SK-N-DZ (cell line): Measurements from ENCODE around the gene MAPK1.
"Not testable (repeated sequence)": the region's sequence is repeated elsewhere in the genome, so short reads cannot be mapped to it uniquely, and the experiment has no call there.

Experiments
- DNase-seq: peaks from one replicate; pipeline ENCODE4 v3.0.0-alpha.2; 2015; ENCODE audit warnings: low spot score

The MAPK1 gene

GRCh38 chr22:21882754-21883333 lies 15.4 kb upstream of the MAPK1 start:
- DNase-seq, result not testable (repeated sequence)

GRCh38 chr22:21881841-21882753 lies 14.7 kb upstream of the MAPK1 start:
- no peak for DNase-seq

GRCh38 chr22:21876486-21877176 lies 9.2 kb upstream of the MAPK1 start:
- DNase-seq, result no peak

- not testable (repeated sequence) for DNase-seq
Measured at GRCh38 chr22:21874953-21875352, 7.5 kb upstream of the MAPK1 start.

- no peak for DNase-seq
Measured at GRCh38 chr22:21873619-21874018, 6.2 kb upstream of the MAPK1 start.

GRCh38 chr22:21872741-21873140 lies 5.3 kb upstream of the MAPK1 start:
- not testable (repeated sequence) for DNase-seq

- no peak for DNase-seq
Measured at GRCh38 chr22:21868651-21869050, 1.2 kb upstream of the MAPK1 start.

GRCh38 chr22:21866833-21867527 lies 465 bp downstream of the MAPK1 start:
- DNase-seq, result no peak

GRCh38 chr22:21865041-21865440 lies 2.4 kb downstream of the MAPK1 start:
- DNase-seq, result no peak

- no peak for DNase-seq
Measured at GRCh38 chr22:21862386-21863245, 4.8 kb downstream of the MAPK1 start.

GRCh38 chr22:21861851-21862250 lies 5.6 kb downstream of the MAPK1 start:
- DNase-seq, result no peak

GRCh38 chr22:21861264-21861848 lies 6.1 kb downstream of the MAPK1 start:
- no peak for DNase-seq

GRCh38 chr22:21860491-21861039 lies 6.9 kb downstream of the MAPK1 start:
- no peak for DNase-seq

- no peak for DNase-seq
Measured at GRCh38 chr22:21858025-21858764, 9.2 kb downstream of the MAPK1 start.

- no peak for DNase-seq
Measured at GRCh38 chr22:21857481-21857914, 9.9 kb downstream of the MAPK1 start.

- DNase-seq, result no peak
Measured at GRCh38 chr22:21856868-21857267, 10.6 kb downstream of the MAPK1 start.

- DNase-seq, result no peak
Measured at GRCh38 chr22:21856197-21856596, 11.2 kb downstream of the MAPK1 start.

GRCh38 chr22:21855676-21856075 lies 11.8 kb downstream of the MAPK1 start:
- DNase-seq, result no peak

- DNase-seq, result no peak
Measured at GRCh38 chr22:21850660-21851059, 16.8 kb downstream of the MAPK1 start.
